GM12878 (cell line): ENCODE data around the gene NFE2L2. TPM values are rescaled to one million over a fixed set of nuclear protein-coding genes. Genes with fewer than 3 reads are reported as not detected.
A peak's percentile ranks its signal among the peaks of the same experiment; 100 is the strongest.

Experiments
- CBX5 ChIP-seq: sonication (generic); IDR thresholded peaks from 2 replicates; pipeline ENCODE4 v1.6.1; 2016; ENCODE audit warnings: low read depth, moderate library complexity, mild to moderate bottlenecking, inconsistent platforms
- CREM ChIP-seq: IDR thresholded peaks from 2 replicates; pipeline ENCODE4 v1.6.1; 2014; ENCODE audit warnings: antibody characterized with exemption, low read depth
- E2F4 ChIP-seq: IDR thresholded peaks from 2 replicates; pipeline ENCODE4 v1.6.1; 2012; ENCODE audit warnings: low read depth, low read length, improper control_type of control experiment
- EGR1 ChIP-seq, 2 experiments: IDR thresholded peaks; 1 replicate in 1 of 2; 2 replicates in 1 of 2; pipeline ENCODE4 v1.6.1; 2011 to 2012; ENCODE audit warnings: low read depth in 2 of 2, low read length in 2 of 2, borderline replicate concordance in 1 of 2, mild to moderate bottlenecking in 1 of 2, moderate library complexity in 1 of 2
- ETV6 ChIP-seq, 2 experiments: fragments of 450-650 bp in 1 of 2; IDR thresholded peaks in 1 of 2; conservative IDR thresholded peaks in 1 of 2; 2 replicates each; pipeline ENCODE4 v1.6.1; 2014; ENCODE audit warnings: antibody characterized with exemption in 1 of 2, borderline replicate concordance in 1 of 2, low read depth in 1 of 2, mild to moderate bottlenecking in 1 of 2, moderate library complexity in 1 of 2
- FOXM1 ChIP-seq: IDR thresholded peaks from 2 replicates; pipeline ENCODE4 v1.6.1; 2012; ENCODE audit warnings: low read depth, mild to moderate bottlenecking, inconsistent platforms, low read length, moderate library complexity
- HCFC1 ChIP-seq: fragments of 150-350 bp; IDR thresholded peaks from 2 replicates; pipeline ENCODE4 v1.6.1; 2014; ENCODE audit warnings: low read length
- IKZF1 ChIP-seq: fragments of 450-650 bp; conservative IDR thresholded peaks from 2 replicates; pipeline ENCODE4 v1.6.1; 2017; ENCODE audit warnings: antibody characterized with exemption, mild to moderate bottlenecking
- MTA2 ChIP-seq: fragments of 450-650 bp; IDR thresholded peaks from 2 replicates; pipeline ENCODE4 v1.6.1; 2016; ENCODE audit warnings: low read depth, mild to moderate bottlenecking, moderate library complexity
- MXI1 ChIP-seq: fragments of 150-350 bp; IDR thresholded peaks from 2 replicates; pipeline ENCODE4 v1.6.1; 2011; ENCODE audit warnings: low read depth, mild to moderate bottlenecking, inconsistent platforms, low read length, improper control_type of control experiment
- NR2C2 ChIP-seq: IDR thresholded peaks from 2 replicates; pipeline ENCODE4 v1.6.1; 2011; ENCODE audit warnings: borderline replicate concordance, low read depth; ENCODE audit not compliant: control insufficient read depth, insufficient read length
- NRF1 ChIP-seq: conservative IDR thresholded peaks from 2 replicates; pipeline ENCODE4 v1.6.1; 2011; ENCODE audit warnings: mild to moderate bottlenecking, low read depth, low read length, improper control_type of control experiment
- POU2F2 ChIP-seq: IDR thresholded peaks from 3 replicates; pipeline ENCODE4 v1.6.1; 2011; ENCODE audit warnings: low read depth, mild to moderate bottlenecking, low read length, borderline replicate concordance
- RFX5 ChIP-seq: IDR thresholded peaks from 2 replicates; pipeline ENCODE4 v1.6.1; 2011; ENCODE audit warnings: low read depth, low read length, improper control_type of control experiment
- SMAD5 ChIP-seq: IDR thresholded peaks from 2 replicates; pipeline ENCODE4 v1.6.1; 2016; ENCODE audit warnings: antibody characterized with exemption, low read depth
- SP1 ChIP-seq: IDR thresholded peaks from one replicate; pipeline ENCODE4 v1.6.1; 2011; ENCODE audit warnings: low read depth, low read length
- SREBF1 ChIP-seq: IDR thresholded peaks from 2 replicates; pipeline ENCODE4 v1.6.1; 2012; ENCODE audit warnings: mild to moderate bottlenecking, low read length
- USF2 ChIP-seq: IDR thresholded peaks from 2 replicates; pipeline ENCODE4 v1.6.1; 2011; ENCODE audit warnings: low read depth, low read length, improper control_type of control experiment, borderline replicate concordance
- ZBTB33 ChIP-seq: fragments of 450-650 bp; IDR thresholded peaks from 2 replicates; pipeline ENCODE4 v1.6.1; 2017; ENCODE audit warnings: mild to moderate bottlenecking
- ZNF274 ChIP-seq: IDR thresholded peaks from one replicate; pipeline ENCODE4 v1.8.0; 2011; ENCODE audit not compliant: insufficient read length, insufficient read depth
- ZNF592 ChIP-seq: fragments of 450-650 bp; IDR thresholded peaks from 2 replicates; pipeline ENCODE4 v1.6.1; 2017; ENCODE audit warnings: mild to moderate bottlenecking, moderate library complexity
- ZZZ3 ChIP-seq: IDR thresholded peaks from 2 replicates; pipeline ENCODE4 v1.6.1; 2011; ENCODE audit warnings: low read depth; ENCODE audit not compliant: control insufficient read depth, insufficient read length
- polyA plus RNA-seq, 11 experiments: library from polyadenylated mRNA; depleted of rRNA in 4 of 11; unstranded in 6 of 11; stranded (reverse) in 5 of 11; fragments of >200 nt; fragmentation: Nextera tagmentation in 4 of 11; fragmentation: Illumina TruSeq in 1 of 11; extraction: Ambion mirVana in 4 of 11; extraction: Trizol in 1 of 11; gene quantifications; 1 replicate in 1 of 11; 2 replicates in 10 of 11; pipeline versions ENCODE4 v1.2.1 to v1.2.3, GENCODE V29; 2011 to 2016; ENCODE audit warnings: inconsistent platforms in 2 of 11, missing spikeins in 2 of 11, low read depth in 1 of 11
- total RNA-seq, 4 experiments: library from RNA; depleted of rRNA in 3 of 4; stranded (reverse); fragments of >200 nt in 3 of 4; fragmentation: Illumina TruSeq in 1 of 4; extraction: Trizol in 1 of 4; gene quantifications; 2 replicates each; pipeline versions ENCODE4 v1.2.1 to v1.2.3, GENCODE V29; 2013 to 2021

Gene NFE2L2
- total and polyA plus RNA-seq, 10 of the 15 experiments (the other 5 are each of a cell fraction or from before 2014, with no cell fraction given) = 18.4 to 69.8 (median 37.1) TPM

- TF ChIP-seq RFX5 (peak; percentile 85), HCFC1 (peak; percentile 20; the same call in 1 of the 2 replicates), USF2 (peak; percentile 52; the same call in 1 of the 2 replicates), SP1 (peak; percentile 79), E2F4 (peak; percentile 74; the same call in 1 of the 2 replicates), ETV6 (conservative IDR thresholded peaks at IDR 0.05 in 1 of 2, IDR thresholded peaks at IDR 0.05 in 1 of 2; ENCODE audit: borderline replicate concordance in 1 of 2, low read depth in 1 of 2) (no peak), CREM (peak; percentile 81), FOXM1 (peak; percentile 63), NRF1 (no peak), ZNF592 (peak; percentile 60; the same call in 1 of the 2 replicates), POU2F2 (peak; percentile 64; the same call in 2 of the 3 replicates), ZBTB33 (no peak), ZZZ3 (no peak), ZNF274 (no peak), CBX5 (no peak), IKZF1 (peak; percentile 61; the same call in 1 of the 2 replicates), NR2C2 (no peak), SMAD5 (peak; percentile 79), EGR1 (IDR thresholded peaks at IDR 0.05; ENCODE audit: borderline replicate concordance in 1 of 2, low read depth in 2 of 2, low read length in 2 of 2) (0 out of 3 replicates have a peak, but pooled peaks of 1 of the 2 experiments have one; percentile 2), MTA2 (peak; percentile 36; the same call in 1 of the 2 replicates), MXI1 (peak; percentile 82; the same call in 1 of the 2 replicates), SREBF1 (no peak; the same call in 1 of the 2 replicates)
These were observed 52.2 kb downstream of the NFE2L2 start, which contains the start of gene HNRNPA3 (continued) for GRCh38 chr2:177212106-177212890.
